Measurements from ENCODE around the gene CHRDL2.
A peak's percentile ranks its signal among the peaks of the same experiment; 100 is the strongest.
"Not testable (repeated sequence)": the region's sequence is repeated elsewhere in the genome, so short reads cannot be mapped to it uniquely, and the experiment has no call there.

The CHRDL2 gene, protein sequence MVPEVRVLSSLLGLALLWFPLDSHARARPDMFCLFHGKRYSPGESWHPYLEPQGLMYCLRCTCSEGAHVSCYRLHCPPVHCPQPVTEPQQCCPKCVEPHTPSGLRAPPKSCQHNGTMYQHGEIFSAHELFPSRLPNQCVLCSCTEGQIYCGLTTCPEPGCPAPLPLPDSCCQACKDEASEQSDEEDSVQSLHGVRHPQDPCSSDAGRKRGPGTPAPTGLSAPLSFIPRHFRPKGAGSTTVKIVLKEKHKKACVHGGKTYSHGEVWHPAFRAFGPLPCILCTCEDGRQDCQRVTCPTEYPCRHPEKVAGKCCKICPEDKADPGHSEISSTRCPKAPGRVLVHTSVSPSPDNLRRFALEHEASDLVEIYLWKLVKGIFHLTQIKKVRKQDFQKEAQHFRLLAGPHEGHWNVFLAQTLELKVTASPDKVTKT

DNA sequence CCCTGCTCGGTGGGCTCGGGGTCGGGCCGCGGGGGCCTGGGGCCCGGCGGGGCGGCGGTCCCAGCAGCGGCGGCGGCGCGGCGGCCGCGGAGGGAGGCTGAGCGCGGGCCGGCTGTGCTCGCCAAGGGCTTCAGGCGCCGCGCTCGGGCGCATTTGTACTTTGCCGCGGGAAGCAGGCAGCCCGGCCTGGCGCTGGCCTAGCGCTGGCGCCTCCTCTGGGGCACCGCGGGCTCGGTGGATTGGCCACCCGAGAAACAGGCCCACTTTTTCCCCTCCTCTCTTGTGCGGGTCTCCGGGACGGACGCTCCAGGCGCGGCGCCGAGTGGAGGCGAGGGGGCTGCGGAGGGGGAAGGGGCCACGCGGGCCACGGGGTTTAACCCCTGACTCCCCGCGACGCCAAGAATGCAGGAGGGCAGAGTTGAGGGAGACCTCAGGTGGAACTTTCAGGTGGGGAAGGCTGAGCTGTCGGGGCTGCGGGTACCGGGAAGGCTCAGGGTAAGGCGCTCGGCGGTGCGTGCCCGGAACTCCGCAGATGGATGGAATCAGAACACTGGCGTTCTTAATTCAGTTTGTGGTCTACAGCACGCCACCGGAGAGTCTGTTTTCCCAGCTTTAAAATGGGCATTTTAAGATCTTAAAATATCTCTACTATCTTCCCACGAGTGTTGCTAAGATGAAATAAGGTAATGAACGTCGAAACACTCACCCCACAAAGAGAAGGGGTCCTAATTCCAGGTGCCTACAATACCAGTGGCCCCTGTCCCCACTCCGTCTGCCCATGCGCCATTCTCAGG lies at the start of gene CHRDL2:
CHRDL2 (minus strand) TSS at position 126 of the 794 bp plus-strand sequence. CDS start 538 bp downstream, outside the sequence.
- no peak for DNase-seq (ENCODE audit: low read depth in 2 of 2)

DNA sequence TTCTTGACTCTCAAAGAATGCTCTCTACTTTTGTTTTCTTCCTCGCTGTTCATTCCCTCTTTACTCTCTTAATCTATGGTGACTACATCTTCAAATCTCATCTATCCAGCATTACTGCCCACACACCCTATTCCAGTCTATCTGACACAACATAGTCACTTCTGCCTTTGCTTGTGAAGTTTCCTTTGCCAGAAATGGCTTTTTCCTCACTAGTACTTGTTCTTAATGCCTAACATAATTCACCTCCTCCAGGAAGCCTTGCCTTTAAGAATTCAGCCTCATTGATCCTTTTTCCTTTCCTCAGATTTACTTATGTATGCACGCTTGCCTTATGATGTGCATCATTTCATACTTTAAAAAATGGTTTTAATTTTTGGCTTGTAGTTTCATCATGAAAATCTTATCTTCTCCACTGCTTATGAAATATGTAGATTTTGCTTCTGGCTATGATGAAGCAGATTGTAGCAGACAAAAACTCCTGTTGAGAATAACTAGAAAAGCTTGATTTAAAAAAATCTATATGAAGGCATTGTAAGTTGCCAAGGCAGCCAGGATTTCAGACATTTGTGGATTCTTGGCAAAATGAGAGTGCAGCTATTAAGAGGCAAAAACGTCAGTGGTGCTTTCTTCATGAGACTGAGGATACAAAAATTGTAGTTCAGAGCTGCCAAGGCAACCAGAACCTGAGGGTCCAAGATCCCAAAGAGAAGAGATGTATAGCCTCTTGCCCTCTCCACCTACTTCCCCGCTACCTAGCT lies 49.2 kb upstream of the CHRDL2 start:
- no peak for DNase-seq (ENCODE audit: low read depth in 2 of 2)

DNA sequence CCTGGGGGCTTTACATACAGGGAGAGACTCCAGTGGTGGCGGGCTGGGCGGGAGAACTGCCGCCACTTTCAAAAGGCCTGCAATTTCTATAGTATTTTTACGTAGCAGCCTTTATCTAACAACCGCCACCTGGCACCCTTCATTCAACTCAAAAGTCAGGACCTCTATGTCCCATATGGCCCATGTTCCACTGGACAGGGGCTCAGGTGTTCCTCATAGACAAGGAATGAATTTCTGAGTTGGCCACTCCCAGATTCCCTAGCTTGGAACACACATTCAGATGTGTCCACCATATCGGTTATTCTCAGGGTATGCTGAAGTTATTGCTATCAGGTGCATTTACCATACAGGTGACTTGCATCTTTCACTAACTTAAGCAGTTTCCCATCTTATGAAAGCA lies 47.4 kb upstream of the CHRDL2 start:
- no peak for DNase-seq (ENCODE audit: low read depth in 2 of 2)

DNA sequence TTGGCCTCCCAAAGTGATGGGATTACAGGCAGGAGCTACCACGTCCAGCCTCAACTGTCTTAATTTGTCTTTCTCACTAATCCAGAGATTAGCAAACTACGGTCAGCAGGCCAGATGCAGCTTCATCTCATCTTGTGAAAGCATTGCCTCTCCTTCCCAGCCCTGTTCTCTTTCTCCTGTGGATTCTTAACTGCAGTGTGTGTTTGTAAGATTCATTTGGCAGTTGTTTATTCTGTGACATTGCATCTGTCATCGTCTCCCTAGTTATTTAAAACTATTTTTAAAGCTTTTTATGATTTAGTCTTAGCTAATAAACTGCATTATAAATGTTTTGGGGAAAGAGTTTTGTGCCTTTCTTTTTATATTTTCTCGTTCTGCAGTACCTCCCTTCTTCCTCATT lies 46.7 kb upstream of the CHRDL2 start:
- no peak for DNase-seq (ENCODE audit: low read depth in 2 of 2)

DNA sequence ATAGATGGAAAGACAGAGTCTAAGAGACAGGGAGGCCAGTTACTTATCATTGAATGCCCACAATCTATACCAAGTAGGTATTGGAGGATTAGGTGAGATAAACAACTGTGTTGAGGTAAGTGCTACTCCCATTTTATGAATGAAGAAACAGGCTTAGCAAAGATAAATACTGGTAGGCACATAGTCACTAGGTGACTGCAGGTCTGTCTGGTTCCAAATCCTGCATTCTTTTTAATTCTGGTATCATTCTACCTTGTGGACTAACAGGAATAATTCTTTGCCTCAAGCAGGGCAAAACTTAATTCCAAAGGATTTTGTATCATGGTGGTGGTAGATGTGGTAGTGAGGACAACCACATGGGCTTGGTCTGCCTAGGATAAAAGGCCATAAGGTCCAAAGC lies 45.8 kb upstream of the CHRDL2 start:
- DNase-seq (ENCODE audit: low read depth in 2 of 2): no peak

DNA sequence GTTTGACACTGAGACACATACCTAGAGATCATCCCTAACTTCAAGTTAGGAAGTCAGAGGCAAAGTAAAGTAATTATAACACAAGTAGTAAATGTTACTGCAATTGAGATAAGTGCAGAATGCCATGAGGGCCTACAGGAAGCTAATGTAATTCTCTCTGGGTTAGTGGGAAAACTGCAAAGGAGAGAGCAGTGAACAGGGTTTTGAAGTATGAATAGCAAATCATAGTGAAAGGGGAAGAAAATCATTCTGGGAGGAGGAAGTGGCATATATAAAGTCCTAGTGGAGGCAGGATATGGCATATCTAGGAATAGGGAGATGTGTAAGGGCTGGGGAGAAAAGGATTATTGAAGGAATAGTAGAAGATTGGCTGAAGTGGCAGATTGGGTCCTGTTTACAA lies 45.3 kb upstream of the CHRDL2 start:
- no peak for DNase-seq (ENCODE audit: low read depth in 2 of 2)

DNA sequence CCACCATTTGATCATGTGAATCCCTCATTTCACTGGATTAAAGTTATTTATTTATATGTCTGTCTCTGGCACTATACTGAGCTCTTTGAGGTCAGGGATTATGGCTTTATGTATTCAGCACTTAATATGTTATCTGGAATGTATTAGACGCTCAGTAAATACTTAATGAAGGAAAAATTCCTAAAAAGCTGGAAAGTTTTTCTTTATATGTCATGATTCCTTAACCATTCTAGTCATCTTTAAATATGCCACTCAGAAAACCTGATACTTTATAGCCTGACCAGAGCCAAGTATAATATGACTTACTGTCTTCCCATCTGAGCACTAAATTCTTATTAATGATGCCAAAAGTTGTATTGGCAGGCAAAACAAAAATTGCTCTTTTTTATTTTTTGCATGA lies 44.5 kb upstream of the CHRDL2 start:
- DNase-seq (ENCODE audit: low read depth in 2 of 2): no peak

DNA sequence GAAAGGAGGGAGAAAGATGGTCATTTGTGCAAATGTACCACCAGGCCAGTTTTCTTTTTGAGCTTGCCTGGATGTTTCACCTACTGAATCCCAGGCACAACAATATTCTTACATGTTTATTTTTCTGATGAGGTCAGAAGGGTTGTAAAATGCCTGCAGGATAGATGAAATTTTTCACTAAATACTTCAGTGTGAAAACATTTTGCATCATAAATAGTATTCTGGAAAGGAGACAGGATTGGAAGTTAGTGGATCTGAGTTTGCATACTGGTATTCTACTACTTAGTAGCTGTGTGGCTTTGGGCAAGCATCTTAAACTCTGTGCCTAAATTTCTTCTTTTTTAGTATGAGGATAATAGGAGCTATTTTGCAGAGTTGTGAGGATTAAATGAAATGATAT lies 42.2 kb upstream of the CHRDL2 start:
- DNase-seq (ENCODE audit: low read depth in 2 of 2): no peak

DNA sequence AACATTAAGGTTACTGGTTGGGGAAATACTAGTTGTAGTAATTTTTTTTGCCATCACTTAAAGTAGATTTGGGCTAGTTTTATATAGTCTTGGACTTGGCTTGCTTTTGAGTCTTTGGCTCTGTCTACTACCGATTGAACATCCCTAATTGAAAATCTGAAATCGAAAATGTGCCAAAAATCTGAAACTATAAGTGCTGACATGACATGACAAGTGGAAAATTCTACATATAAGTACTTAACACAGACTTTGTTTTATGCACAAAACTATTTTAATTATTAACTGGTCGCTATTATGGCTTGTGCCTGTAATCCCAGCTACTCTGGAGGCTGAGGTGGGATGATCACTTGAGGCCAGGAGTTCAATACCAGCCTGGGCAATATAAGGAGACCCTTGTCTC lies 39.9 kb upstream of the CHRDL2 start:
- DNase-seq (ENCODE audit: low read depth in 2 of 2): no peak

DNA sequence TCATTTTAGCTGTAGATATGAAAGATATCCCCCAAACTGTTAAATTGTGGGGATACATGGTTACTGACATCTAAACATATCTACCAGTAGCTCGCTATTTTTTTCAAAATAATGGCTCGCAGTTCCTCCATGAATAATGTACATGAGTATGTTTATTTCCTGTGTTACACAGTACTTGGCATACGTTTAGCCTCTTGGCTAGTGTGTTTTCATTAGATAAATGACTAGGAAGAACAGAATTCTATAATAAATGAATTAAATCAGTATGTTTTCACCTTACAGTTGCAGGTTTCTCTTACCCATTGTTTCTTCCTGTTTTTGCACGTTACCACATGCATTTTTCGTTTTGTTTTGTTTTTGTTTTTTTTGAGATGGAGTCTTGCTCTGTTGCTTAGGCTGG lies 39.2 kb upstream of the CHRDL2 start:
- no peak for DNase-seq (ENCODE audit: low read depth in 2 of 2)

DNA sequence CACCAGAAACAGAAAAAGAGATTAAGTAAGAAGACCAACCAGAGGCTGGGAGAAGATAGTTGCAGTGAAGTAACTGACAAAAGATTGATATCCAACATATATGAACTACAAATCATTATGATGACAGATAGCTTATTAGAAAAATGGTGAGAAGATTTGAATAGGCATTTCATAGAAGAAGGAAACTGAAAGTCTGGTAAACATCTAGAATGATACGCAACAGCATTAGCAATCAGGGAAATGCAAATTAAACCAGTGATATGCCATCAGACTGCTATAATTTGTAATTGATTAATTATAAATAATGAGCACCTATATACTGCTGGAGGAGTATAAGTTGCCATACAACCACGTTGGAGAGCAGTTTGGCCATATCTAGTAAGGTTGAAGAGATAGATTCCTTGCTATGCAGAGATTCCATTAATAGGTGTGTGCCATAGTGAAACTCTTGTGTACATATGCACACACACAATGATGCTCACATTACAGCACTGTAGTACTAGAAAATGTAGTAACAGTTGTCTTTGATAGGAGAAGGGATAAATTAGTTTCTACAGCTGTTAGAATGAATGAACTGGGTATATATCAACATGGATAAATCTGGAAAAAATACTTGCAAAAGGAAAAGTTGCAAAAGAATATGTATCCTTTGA lies 38.0 kb upstream of the CHRDL2 start:
- no peak for DNase-seq (ENCODE audit: low read depth in 2 of 2)

DNA sequence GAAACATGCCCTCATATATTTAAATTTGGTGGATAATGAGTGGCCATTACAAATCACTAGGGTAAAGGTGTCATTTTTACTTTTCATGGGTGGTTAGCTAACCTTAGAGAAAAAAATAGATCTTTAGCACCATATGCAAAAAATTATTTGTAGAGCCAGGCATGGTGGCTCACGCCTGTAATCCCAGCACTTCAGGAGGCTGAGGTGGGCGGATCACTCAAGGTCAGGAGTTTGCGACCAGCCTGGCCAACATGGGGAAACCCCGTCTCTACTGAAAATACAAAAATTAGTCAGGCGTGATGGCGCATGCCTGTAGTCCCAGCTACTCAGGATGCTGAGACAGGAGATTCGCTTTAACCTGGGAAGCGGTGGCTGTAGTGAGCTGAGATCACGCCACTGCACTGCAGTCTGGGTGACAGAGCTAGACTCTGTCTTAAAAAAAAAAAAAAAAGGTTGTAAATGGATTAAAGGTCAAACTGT lies 37.0 kb upstream of the CHRDL2 start:
- DNase-seq (ENCODE audit: low read depth in 2 of 2): not testable (repeated sequence)

DNA sequence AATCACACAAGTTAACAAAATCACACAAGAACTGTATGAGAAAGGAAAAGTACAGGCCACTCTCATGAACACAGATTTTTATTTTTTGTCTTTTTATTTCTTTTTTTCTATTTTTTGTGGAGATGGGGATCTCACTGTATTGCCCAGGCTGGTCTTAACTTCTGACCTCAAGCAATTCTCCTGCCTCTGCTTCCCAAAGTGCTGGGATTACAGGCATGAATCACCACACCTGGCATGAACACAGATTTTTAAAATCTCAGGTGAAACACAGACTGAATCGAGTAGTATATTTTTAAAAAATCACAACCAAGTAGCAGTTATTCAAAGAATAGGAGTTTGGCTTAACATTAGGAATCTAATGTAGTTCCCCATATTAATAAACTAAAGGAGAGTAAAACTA lies 35.7 kb upstream of the CHRDL2 start:
- DNase-seq (ENCODE audit: low read depth in 2 of 2): no peak

DNA sequence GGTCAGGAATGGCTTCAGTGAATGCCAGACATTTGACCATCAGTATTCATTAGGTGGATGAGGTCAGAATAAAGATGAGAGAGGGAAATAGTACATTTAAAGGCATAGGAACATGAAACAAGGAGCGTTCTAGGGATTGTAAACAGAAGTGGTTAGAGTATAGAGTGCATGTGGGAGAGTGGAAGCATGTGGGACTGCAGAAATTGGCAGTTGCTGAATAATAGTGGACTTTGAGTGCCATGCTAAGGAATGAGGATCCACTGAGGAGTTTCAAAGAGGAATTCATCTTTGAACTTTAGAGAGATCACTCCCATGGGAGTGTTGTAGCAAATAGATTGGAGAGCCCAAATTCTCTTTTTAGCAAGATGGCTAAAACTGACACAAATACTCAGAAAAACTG lies 25.3 kb upstream of the CHRDL2 start:
- DNase-seq (ENCODE audit: low read depth in 2 of 2): no peak

DNA sequence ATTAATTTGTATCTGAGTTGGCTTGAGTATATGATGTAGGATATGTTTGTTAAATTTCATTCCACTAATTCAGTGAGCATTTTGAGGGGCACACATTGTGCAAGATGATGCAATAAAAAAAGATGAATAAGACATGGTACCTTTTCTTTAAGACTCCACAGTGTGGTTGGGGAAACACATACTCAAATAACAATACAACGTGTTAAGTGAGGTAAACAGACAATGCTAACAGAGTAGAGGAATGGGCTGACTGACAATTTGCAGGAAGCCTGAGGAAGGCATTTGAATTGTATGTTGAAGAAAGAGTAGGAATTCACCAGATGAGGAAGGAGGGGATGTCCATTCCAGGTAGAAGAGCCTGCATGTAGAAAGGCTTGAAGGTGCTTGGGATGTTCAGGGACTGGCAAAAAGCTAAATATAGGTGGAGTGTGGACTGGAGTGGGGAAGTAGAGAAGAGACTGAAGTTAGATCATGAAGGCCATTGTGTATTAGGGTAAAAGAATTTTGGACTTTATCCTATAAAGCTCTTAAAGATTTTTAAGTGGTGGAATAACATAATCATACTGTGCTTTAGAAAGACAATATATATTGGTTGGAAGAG lies 24.3 kb upstream of the CHRDL2 start:
- no peak for DNase-seq (ENCODE audit: low read depth in 2 of 2)

DNA sequence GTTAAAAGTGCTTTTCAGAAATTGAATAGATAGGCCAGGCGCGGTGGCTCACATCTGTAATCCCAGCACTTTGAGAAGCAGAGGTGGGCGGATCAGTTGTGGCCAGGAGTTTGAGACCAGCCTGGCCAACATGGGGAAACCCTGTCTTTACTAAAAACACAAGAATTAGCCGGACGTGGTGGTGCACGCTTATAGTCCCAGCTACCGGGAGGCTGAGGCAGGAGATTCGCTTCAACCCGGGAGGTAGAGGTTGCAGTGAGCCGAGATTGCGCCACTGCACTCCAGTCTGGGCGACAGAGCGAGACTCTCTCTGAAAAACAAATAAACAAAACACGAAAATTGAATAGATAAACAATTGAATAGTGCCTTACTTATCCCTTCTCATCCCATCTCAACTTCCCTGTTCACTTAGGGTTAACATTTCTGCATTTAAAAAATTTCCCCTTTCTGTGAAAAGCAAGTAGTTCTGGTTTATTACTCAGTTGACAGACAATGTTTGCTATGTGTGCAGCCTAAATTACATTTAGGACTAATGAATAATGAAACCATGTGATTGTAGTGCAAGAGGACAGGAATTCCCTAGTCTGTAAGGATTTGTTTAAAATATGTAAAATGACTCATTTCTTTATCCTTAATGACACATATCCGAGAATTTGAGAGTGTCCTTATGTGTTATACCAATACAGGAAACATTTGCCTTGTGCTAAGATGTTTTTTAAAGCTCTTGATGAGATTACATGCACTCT lies 23.5 kb upstream of the CHRDL2 start:
- peak; percentile 84 to 85 for DNase-seq (ENCODE audit: low read depth in 2 of 2)

DNA sequence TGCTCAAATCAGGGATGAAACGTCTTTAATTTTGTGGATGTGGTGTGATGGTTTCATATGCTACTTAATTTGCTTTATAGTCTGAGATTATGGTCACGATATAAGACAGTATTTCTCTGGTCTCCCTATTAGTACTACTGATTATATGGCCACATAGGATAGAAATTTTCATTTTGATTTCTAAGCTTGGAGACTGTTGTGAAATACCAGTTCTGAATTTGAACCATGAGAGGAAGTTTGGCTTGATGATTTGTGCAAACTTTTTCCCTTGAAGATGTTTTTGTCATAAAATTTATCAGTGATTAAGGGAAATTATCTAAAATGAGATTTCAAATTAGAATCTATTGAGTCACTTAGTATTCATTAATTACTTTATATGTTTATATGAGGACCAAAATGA lies 20.1 kb upstream of the CHRDL2 start:
- no peak for DNase-seq (ENCODE audit: low read depth in 2 of 2)

DNA sequence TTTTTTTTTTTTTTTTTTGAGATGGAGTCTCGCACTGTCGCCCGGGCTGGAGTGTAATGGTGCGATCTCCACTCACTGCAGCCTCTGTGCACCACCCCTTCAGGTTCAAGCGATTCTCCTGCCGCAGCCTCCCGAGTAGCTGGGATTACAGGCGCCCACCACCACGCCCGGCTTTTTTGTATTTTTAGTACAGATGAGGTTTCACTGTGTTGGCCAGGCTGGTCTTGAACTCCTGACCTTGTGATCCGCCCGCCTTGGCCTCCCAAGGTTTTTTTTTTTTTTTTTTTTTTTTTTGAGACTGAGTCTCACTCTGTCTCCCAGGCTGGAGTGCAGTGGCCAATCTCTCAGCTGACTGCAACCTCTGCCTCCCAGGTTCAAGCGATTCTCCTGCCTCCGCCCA lies 19.4 kb upstream of the CHRDL2 start:
- not testable (repeated sequence) for DNase-seq (ENCODE audit: low read depth in 2 of 2)

DNA sequence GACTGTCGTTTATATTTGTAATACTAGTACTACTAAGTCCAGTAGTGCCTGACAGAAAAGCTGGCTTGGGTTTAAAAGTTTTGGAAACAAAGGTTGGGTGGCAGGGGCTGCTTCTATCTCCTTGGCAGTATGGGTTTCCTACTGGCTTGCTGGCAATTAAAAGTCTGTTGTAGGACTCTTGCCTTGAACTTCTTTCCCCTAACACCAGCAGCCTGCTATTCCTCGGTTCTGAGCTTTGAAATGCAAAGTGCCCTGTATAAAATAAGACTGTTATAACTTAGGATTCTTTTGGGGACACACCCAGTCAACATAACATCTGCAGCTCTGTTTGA lies 18.7 kb upstream of the CHRDL2 start:
- DNase-seq (ENCODE audit: low read depth in 2 of 2): no peak

DNA sequence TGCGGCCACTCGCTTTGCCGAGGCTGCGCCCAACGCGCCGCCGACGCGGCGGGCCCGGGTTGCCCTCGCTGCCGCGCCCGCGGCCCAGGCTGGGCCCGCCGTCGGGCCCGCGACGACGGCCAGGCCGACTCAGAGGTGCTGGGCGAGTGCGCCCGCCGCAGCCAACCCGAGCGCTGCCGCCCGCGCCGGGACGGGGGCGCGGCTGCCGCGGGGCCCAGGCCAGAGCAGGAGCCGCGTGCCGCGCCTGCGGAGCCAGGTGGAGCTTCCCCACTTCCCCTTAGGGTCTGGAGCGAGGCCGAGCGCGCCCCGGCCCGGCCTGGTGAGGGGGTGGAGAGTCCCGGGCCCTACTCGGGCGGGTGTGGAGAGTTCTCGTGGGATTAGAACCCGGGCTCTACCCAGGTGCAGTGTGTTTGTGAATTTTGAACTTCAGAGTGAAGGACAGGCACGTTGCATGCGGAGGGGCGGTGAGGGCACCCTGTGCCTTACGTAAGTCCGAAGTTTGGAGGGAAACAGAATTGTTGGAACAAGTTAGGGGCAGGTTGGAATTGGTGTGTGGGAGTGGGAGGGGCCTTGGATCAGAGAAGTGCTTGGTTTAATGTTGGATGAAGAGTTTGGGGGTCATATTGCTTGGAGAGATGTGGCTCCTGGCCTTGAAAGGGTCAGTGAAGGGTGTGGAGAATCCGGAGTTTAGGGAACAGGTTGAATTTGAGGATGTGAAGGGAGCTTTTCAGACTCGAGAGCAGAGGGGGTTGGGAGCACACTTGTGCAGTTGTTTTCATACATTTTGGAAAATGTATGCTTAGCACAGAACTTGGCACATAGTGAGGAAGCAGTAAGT lies 18.1 kb upstream of the CHRDL2 start:
- no peak for DNase-seq (ENCODE audit: low read depth in 2 of 2)

Measured in fibroblast of skin of left quadriceps (primary cell).